NCI-H748 (cell line): ENCODE measurements around the gene CDH11.

ENCODE experiments used
- DNase-seq: peaks from one replicate; lab custom pipeline; 2025; ENCODE audit not compliant: unreplicated experiment; lab: John Stamatoyannopoulos, UW

The CDH11 gene

GRCh38 chr16:65071433-65072311 lies 50.2 kb downstream of the CDH11 start:
- no peak for DNase-seq

- DNase-seq, result peak; percentile 4
Measured at GRCh38 chr16:65070831-65071432, 50.9 kb downstream of the CDH11 start.

- no peak for DNase-seq
Measured at GRCh38 chr16:65069766-65070165, 52.1 kb downstream of the CDH11 start.

GRCh38 chr16:65069065-65069464 lies 52.8 kb downstream of the CDH11 start:
- DNase-seq, result no peak

- DNase-seq, result no peak
Measured at GRCh38 chr16:65068151-65068740, 53.6 kb downstream of the CDH11 start.

- DNase-seq, result no peak
Measured at GRCh38 chr16:65066651-65067050, 55.2 kb downstream of the CDH11 start.

GRCh38 chr16:65065031-65065430 lies 56.8 kb downstream of the CDH11 start:
- DNase-seq, result no peak

GRCh38 chr16:65064131-65064530 lies 57.7 kb downstream of the CDH11 start:
- no peak for DNase-seq

- no peak for DNase-seq
Measured at GRCh38 chr16:65062736-65063583, 58.9 kb downstream of the CDH11 start.

- DNase-seq, result no peak
Measured at GRCh38 chr16:65061935-65062518, 59.8 kb downstream of the CDH11 start.

- DNase-seq, result no peak
Measured at GRCh38 chr16:65061263-65061662, 60.6 kb downstream of the CDH11 start.

GRCh38 chr16:65059406-65059980 lies 62.4 kb downstream of the CDH11 start:
- DNase-seq, result no peak

GRCh38 chr16:65057184-65057583 lies 64.7 kb downstream of the CDH11 start:
- DNase-seq, result no peak

- DNase-seq, result no peak
Measured at GRCh38 chr16:65054457-65054856, 67.4 kb downstream of the CDH11 start.

GRCh38 chr16:65049679-65050078 lies 72.2 kb downstream of the CDH11 start:
- no peak for DNase-seq

- DNase-seq, result no peak
Measured at GRCh38 chr16:65045961-65046360, 75.9 kb downstream of the CDH11 start.

GRCh38 chr16:65044873-65045272 lies 77.0 kb downstream of the CDH11 start:
- DNase-seq, result no peak

- no peak for DNase-seq
Measured at GRCh38 chr16:65044026-65044425, 77.8 kb downstream of the CDH11 start.

GRCh38 chr16:65042438-65043365 lies 79.2 kb downstream of the CDH11 start:
- DNase-seq, result no peak
